ENCODE measurements around the gene RUNX1.

The RUNX1 gene

GRCh38 chr21:34875830-34876229 is 173.3 kb downstream of the RUNX1 start:
- Histone ChIP-seq H3K4me1 (no peaks in the 10 kb centered on the region), H3K36me3 (no peaks in the 10 kb centered on the region)

GRCh38 chr21:34874684-34875513 is 174.2 kb downstream of the RUNX1 start:
- no peak for DNase-seq
- no peaks in the 10 kb centered on the region for H3K4me1 ChIP-seq
- H3K4me3 ChIP-seq (ENCODE audit: low read depth, low read length), result no peak overlapping the region
- H3K9me3 ChIP-seq, result no peaks in the 10 kb centered on the region
- no peaks in the 10 kb centered on the region for H3K27me3 ChIP-seq
- TF ChIP-seq, protein P1, sequence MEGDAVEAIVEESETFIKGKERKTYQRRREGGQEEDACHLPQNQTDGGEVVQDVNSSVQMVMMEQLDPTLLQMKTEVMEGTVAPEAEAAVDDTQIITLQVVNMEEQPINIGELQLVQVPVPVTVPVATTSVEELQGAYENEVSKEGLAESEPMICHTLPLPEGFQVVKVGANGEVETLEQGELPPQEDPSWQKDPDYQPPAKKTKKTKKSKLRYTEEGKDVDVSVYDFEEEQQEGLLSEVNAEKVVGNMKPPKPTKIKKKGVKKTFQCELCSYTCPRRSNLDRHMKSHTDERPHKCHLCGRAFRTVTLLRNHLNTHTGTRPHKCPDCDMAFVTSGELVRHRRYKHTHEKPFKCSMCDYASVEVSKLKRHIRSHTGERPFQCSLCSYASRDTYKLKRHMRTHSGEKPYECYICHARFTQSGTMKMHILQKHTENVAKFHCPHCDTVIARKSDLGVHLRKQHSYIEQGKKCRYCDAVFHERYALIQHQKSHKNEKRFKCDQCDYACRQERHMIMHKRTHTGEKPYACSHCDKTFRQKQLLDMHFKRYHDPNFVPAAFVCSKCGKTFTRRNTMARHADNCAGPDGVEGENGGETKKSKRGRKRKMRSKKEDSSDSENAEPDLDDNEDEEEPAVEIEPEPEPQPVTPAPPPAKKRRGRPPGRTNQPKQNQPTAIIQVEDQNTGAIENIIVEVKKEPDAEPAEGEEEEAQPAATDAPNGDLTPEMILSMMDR (IDR thresholded peaks at IDR 0.05; ENCODE audit: low read depth, low read length), result no peak
- no peaks in the 10 kb centered on the region for H3K36me3 ChIP-seq

More at GRCh38 chr21:34875830-34876229, 173.3 kb downstream of the RUNX1 start:
- H3K9me3 ChIP-seq, result no peaks in the 10 kb centered on the region
- DNase-seq, result no peak
- H3K27me3 ChIP-seq, result peaks cover 4% of the 10 kb centered on the region; the same call in 1 of the 2 replicates
- H3K4me3 ChIP-seq (ENCODE audit: low read depth, low read length), result no peak overlapping the region
- TF ChIP-seq, protein P1 (IDR thresholded peaks at IDR 0.05; ENCODE audit: low read depth, low read length), result no peak

DNA sequence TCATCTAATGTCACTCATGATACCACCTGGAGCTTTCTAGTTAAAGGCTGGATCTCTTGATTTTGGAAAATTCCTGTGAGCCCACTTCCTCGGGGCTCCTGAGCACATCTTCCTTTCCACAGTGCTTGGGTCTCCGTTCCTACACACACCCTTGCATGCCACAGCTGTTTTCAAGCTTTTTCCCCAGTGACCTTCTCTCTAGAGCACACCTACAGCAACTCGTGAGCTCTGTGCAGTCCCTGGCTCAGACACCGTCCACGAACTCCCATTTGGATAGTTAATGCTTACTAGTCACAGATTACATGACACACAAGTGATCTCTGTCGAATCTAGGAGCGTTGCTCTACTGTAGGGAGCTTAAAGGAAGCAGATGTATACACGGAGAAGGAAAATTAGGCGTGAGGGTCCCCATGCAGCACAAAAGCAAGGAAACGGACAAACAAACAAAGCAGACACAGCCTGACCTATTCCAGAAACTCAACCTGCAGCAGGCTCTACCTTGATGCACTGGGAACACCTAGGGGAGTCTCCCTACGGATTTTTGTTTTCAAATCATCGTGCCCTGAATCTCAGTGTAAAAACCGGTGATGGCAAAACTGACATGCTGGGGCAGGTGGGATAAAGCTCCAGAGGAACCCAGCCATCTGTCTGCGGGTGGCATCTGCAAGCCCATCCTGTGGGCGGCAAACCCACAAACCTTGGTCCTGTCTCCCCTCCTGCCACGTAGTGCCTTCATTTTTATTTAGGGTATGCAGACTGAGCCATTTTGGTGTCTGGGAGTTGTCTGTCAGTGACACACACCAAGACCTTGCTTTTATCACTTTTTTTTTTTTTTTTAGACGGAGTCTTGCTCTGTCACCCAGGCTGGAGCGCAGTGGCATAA is 177.8 kb downstream of the RUNX1 start:
- Histone ChIP-seq H3K4me1 (no peaks in the 10 kb centered on the region), H3K4me3 (ENCODE audit: low read depth, low read length) (no peak overlapping the region), H3K27me3 (no peaks in the 10 kb centered on the region), H3K36me3 (no peaks in the 10 kb centered on the region), H3K9me3 (no peaks in the 10 kb centered on the region)
- no peak for DNase-seq
- TF ChIP-seq, protein P1 (IDR thresholded peaks at IDR 0.05; ENCODE audit: low read depth, low read length), result no peak

- Histone ChIP-seq H3K27me3 (no peaks in the 10 kb centered on the region), H3K4me1 (no peaks in the 10 kb centered on the region), H3K36me3 (no peaks in the 10 kb centered on the region)
Observed at GRCh38 chr21:34870246-34870645, 178.9 kb downstream of the RUNX1 start.

GRCh38 chr21:34869545-34869944 is 179.6 kb downstream of the RUNX1 start:
- TF ChIP-seq, protein P1 (IDR thresholded peaks at IDR 0.05; ENCODE audit: low read depth, low read length), result no peak
- H3K36me3 ChIP-seq, result no peaks in the 10 kb centered on the region
- no peak overlapping the region for H3K4me3 ChIP-seq (ENCODE audit: low read depth, low read length)
- no peaks in the 10 kb centered on the region for H3K27me3 ChIP-seq
- no peak for DNase-seq
- H3K4me1 ChIP-seq, result no peaks in the 10 kb centered on the region
- H3K9me3 ChIP-seq, result no peaks in the 10 kb centered on the region

More at GRCh38 chr21:34870246-34870645, 178.9 kb downstream of the RUNX1 start:
- Histone ChIP-seq H3K4me3 (ENCODE audit: low read depth, low read length) (no peak overlapping the region), H3K9me3 (no peaks in the 10 kb centered on the region)
- TF ChIP-seq, protein P1 (IDR thresholded peaks at IDR 0.05; ENCODE audit: low read depth, low read length), result no peak
- no peak for DNase-seq
